GM12872 (cell line): ENCODE measurements around the gene FES.

Experiments used
- CTCF ChIP-seq: IDR thresholded peaks from 3 replicates; pipeline ENCODE4 v1.5.1; 2011; ENCODE audit warnings: low read depth, mild to moderate bottlenecking, low read length, moderate library complexity; ENCODE audit not compliant: insufficient read depth

FES gene

DNA sequence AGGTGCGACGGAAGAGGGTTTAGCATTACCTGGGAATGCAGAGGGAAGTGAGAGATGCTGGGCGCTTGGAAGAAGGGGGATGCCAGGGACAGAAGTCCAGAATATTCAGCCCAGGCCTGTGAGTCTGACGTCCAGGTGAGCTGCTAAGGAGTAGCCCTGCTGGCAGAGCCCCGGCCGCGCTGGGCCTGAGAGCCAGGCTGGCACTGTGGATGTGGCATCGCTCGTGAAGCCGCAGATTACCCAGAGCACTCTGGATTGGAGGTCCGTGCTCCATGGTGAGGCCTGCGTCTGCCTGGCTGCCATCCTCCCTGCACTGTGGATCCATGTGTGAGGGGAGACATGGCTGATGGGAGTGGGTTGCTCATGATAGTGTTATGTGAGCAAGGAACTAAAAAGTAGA lies 33.3 kb downstream of the FES start:
- no peak for TF ChIP-seq CTCF

GRCh38 chr15:90918034-90918788 lies 33.9 kb downstream of the FES start:
- no peak for TF ChIP-seq CTCF

DNA sequence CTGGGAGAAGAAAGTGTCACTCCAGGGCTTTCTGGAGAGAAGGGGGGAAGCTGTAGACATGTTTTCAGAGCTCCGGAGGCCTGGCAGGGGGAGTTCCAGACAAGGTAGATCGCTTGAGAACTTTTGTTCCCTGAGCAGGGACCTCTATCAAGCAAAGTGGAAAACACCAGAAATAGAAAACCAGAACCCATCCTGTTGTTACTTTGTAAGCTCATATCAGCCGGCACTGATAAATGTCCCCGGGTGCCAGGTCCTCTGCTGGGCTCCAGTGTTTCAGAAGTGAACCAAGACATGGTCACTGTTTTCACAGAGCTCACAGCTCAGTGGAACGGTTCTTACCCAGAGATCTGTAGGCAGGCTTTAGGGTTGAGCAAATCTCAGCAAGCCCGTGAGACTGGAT lies 34.5 kb downstream of the FES start:
- TF ChIP-seq CTCF, result no peak

DNA sequence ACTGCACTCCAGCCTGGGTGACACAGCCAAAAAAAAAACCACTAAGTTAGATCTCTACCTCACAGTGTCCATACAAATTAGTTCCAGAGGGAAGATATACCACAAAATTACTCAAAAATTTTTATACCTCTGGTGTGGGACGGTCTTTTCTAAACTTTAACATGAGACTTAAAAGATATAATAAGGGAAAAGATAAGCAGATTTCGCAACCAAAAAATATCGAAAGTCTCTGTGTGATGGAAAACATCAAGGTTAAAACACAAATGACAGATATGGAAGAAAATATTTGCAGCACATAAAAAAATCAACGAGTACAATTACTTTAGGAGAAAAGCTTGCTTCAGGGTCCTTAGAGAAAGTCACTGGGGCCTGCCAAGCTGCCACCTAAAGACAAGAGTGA lies 37.6 kb downstream of the FES start:
- no peak for TF ChIP-seq CTCF

- TF ChIP-seq CTCF, result no peak
Observed at GRCh38 chr15:90924375-90924774, 40.1 kb downstream of the FES start.

DNA sequence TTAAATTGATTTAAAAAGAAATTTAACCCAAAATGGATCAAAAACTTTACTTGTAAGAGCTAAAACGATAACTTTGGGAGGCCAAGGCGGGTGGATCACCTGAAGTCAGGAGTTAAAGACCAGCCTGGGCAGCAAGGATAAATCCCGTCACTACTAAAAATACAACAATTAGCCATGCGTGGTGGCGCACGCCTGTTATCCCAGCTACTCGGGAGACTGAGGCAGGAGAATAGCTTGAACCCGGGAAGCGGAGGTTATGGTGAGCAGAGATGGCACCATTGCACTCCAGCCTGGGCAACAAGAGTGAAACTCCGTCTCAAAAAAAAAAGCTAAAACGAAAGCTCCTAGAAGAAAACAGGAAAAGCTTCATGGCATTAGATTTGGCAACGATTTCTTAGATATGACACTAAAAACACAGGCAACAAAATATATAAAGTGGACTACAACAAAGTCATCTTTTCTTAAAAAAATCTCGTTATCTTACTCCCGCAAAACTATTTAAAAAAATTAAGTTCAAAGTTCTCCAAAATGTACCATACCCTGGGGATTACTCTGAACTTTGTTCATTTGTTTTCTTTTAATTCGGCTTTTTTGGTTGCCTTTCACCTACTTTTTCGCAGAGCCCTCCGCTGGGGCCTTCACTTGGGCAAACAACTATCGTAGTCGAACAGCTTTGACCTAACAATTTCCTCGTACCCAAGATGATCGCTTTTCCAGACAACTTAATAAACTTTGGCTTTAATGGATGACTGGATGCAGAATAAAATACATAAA lies 45.1 kb downstream of the FES start:
- TF ChIP-seq CTCF, result no peak

GRCh38 chr15:90930861-90931574 lies 46.7 kb downstream of the FES start:
- TF ChIP-seq CTCF, result no peak
